Brain pericyte (primary cell): ENCODE data around the gene GKAP1.
"Not testable (repeated sequence)": the region's sequence is repeated elsewhere in the genome, so short reads cannot be mapped to it uniquely, and the experiment has no call there.

Source experiments
- DNase-seq: peaks from one replicate; pipeline ENCODE4 v3.0.0-alpha.2; 2012; ENCODE audit warnings: low read depth, low spot score

Gene GKAP1

GRCh38 chr9:83817356-83818278 is at the start of gene GKAP1:
Gene GKAP1 (minus strand): TSS chr9:83817769. CDS start chr9:83806517, 11,252 bp downstream.
- not testable (repeated sequence) for DNase-seq

GRCh38 chr9:83849895-83850294 is 32.3 kb upstream of the GKAP1 start:
- DNase-seq: not testable (repeated sequence)

- not testable (repeated sequence) for DNase-seq
These were observed 19.6 kb upstream of the GKAP1 start for GRCh38 chr9:83837070-83837643.

GRCh38 chr9:83830426-83831071 is 13.0 kb upstream of the GKAP1 start:
- DNase-seq: not testable (repeated sequence)

GRCh38 chr9:83824986-83825623 is 7.5 kb upstream of the GKAP1 start:
- DNase-seq: not testable (repeated sequence)

- not testable (repeated sequence) for DNase-seq
These were observed 586 bp downstream of the GKAP1 start for GRCh38 chr9:83817011-83817355.

GRCh38 chr9:83815120-83815519 is 2.4 kb downstream of the GKAP1 start:
- not testable (repeated sequence) for DNase-seq

GRCh38 chr9:83809213-83809612 is 8.4 kb downstream of the GKAP1 start:
- not testable (repeated sequence) for DNase-seq

GRCh38 chr9:83804454-83804853 is 13.1 kb downstream of the GKAP1 start:
- not testable (repeated sequence) for DNase-seq

GRCh38 chr9:83803941-83804340 is 13.6 kb downstream of the GKAP1 start:
- DNase-seq: not testable (repeated sequence)

- no peak for DNase-seq
These were observed 17.1 kb downstream of the GKAP1 start for GRCh38 chr9:83800236-83801033.

- DNase-seq: no peak
These were observed 23.5 kb downstream of the GKAP1 start for GRCh38 chr9:83794051-83794450.

GRCh38 chr9:83792746-83793145 is 24.8 kb downstream of the GKAP1 start:
- no peak for DNase-seq

GRCh38 chr9:83778164-83778563 is 39.4 kb downstream of the GKAP1 start:
- no peak for DNase-seq

- DNase-seq: no peak
These were observed 41.6 kb downstream of the GKAP1 start for GRCh38 chr9:83775932-83776331.

- DNase-seq: no peak
These were observed 44.7 kb downstream of the GKAP1 start for GRCh38 chr9:83772860-83773259.

- DNase-seq: no peak
These were observed 52.2 kb downstream of the GKAP1 start for GRCh38 chr9:83765376-83765775.

- DNase-seq: no peak
These were observed 63.1 kb downstream of the GKAP1 start for GRCh38 chr9:83754383-83754977.

GRCh38 chr9:83749706-83750105 is 67.9 kb downstream of the GKAP1 start:
- no peak for DNase-seq

- no peak for DNase-seq
These were observed 73.4 kb downstream of the GKAP1 start for GRCh38 chr9:83744206-83744605.

- no peak for DNase-seq
These were observed 83.8 kb downstream of the GKAP1 start for GRCh38 chr9:83733739-83734138.
